NCI-H82 treated with DMSO at 0.1 percent for 48 hours (cell line): Measurements from ENCODE around the gene CS.
"Not testable (repeated sequence)": the region's sequence is repeated elsewhere in the genome, so short reads cannot be mapped to it uniquely, and the experiment has no call there.

Experiments used
- DNase-seq: peaks from one replicate; lab custom pipeline; 2025; ENCODE audit not compliant: unreplicated experiment; lab: John Stamatoyannopoulos, UW

CS gene

GRCh38 chr12:56282030-56282429 is 18.1 kb downstream of the CS start:
- DNase-seq = no peak

- DNase-seq = no peak
Measured at GRCh38 chr12:56280849-56281248, 19.3 kb downstream of the CS start.

GRCh38 chr12:56278905-56279304 is 21.2 kb downstream of the CS start:
- peak; percentile 92 for DNase-seq

GRCh38 chr12:56274299-56274698 is 25.8 kb downstream of the CS start:
- DNase-seq = no peak

- DNase-seq = not testable (repeated sequence)
Measured at GRCh38 chr12:56272468-56272867, 27.7 kb downstream of the CS start.

GRCh38 chr12:56271031-56271430 is 29.1 kb downstream of the CS start:
- no peak for DNase-seq

GRCh38 chr12:56267443-56268071 is 32.6 kb downstream of the CS start:
- DNase-seq = no peak

GRCh38 chr12:56266693-56267442 is 33.3 kb downstream of the CS start, which contains the start of gene COQ10A:
Gene COQ10A (plus strand): TSS chr12:56266942. CDS start chr12:56267119, 177 bp downstream.
- DNase-seq = peak; percentile 84

- not testable (repeated sequence) for DNase-seq
Measured at GRCh38 chr12:56266068-56266692, 34.0 kb downstream of the CS start.

- not testable (repeated sequence) for DNase-seq
Measured at GRCh38 chr12:56262955-56263354, 37.2 kb downstream of the CS start.

- peak; percentile 24 for DNase-seq
Measured at GRCh38 chr12:56261503-56262232, 38.5 kb downstream of the CS start.

GRCh38 chr12:56260921-56261320 is 39.2 kb downstream of the CS start:
- DNase-seq = no peak

- DNase-seq = no peak
Measured at GRCh38 chr12:56260380-56260779, 39.8 kb downstream of the CS start.

- DNase-seq = no peak
Measured at GRCh38 chr12:56258820-56259183, 41.3 kb downstream of the CS start.

- peak; percentile 44 for DNase-seq
Measured at GRCh38 chr12:56258068-56258819, 41.9 kb downstream of the CS start, which contains the start of gene ANKRD52. Gene ANKRD52 (minus strand): TSS chr12:56258384. CDS start chr12:56258269, 115 bp downstream.

GRCh38 chr12:56257491-56258067 is 42.6 kb downstream of the CS start:
- no peak for DNase-seq

- DNase-seq = no peak
Measured at GRCh38 chr12:56257071-56257470, 43.1 kb downstream of the CS start.

- DNase-seq = no peak
Measured at GRCh38 chr12:56256326-56256960, 43.7 kb downstream of the CS start.

GRCh38 chr12:56255671-56256070 is 44.5 kb downstream of the CS start:
- no peak for DNase-seq

GRCh38 chr12:56253091-56253490 is 47.0 kb downstream of the CS start:
- no peak for DNase-seq
